NCI-H2107 (cell line): ENCODE measurements around the gene RMI2.
"Not testable (repeated sequence)": the region's sequence is repeated elsewhere in the genome, so short reads cannot be mapped to it uniquely, and the experiment has no call there.

Experiments
- DNase-seq: peaks from one replicate; lab custom pipeline; 2025; lab: John Stamatoyannopoulos, UW

Gene RMI2

GRCh38 chr16:11345040-11345862, at the start of gene RMI2:
RMI2 (plus strand) TSS chr16:11345459; CDS start chr16:11345472, 13 bp downstream.
- peak; percentile 92 for DNase-seq

- no peak for DNase-seq
Measured at GRCh38 chr16:11295672-11296071, 49.6 kb upstream of the RMI2 start.

DNA sequence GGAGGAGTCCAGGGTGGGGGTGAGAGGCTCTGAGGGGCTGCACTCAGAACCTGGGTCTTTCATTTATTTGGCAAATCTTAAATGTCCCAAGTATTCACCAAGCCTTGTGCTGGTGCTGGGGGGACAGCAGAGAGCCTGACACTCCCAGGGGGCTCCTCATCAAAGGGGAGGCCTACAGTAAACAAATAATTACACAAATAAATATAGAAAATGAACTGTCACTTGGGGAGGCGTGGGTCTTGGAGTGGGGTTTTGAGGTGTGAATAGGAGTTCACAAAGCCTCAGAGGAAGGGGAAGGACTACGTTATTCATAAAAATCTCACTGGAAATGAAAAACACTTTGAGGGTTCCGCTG, 48.9 kb upstream of the RMI2 start:
- no peak for DNase-seq

DNA sequence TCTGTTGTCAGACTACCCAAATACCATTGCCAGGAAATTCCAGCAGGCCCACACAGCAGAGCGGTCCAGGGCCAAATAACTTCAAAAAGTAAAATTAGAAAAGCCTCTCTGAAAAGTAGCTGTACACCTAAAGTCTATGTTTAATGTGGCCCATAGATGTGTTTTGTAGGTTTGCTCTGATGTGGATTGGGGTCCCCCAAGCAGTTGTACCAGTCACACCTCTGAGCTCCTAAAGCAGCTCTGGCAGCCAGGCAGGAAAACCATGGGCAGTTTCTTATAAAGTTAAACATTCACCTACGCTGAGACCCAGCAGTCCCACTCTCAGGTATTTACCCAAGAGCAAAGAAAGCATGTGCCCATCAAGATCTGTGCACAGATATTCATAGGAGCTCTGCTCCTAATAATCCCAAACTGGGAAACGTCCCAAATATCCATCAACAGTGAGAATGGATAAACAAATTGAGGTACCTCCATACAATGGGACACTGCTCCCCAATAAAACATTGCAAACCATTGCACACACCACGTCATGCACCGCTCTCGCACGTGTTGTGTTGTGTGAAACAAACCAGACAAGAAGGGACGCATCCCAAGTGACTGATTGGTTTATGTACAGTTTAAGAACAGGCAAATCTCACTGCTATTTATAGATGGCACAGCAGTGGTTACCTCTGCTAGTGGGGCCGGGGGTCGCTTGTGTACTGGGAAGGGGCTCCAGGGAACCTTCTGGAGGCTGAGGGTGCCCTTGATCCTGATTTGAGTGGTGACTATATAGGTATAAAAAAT, 48.4 kb upstream of the RMI2 start:
- no peak for DNase-seq

GRCh38 chr16:11297492-11298142, 47.6 kb upstream of the RMI2 start:
- DNase-seq, result peak; percentile 78

DNA sequence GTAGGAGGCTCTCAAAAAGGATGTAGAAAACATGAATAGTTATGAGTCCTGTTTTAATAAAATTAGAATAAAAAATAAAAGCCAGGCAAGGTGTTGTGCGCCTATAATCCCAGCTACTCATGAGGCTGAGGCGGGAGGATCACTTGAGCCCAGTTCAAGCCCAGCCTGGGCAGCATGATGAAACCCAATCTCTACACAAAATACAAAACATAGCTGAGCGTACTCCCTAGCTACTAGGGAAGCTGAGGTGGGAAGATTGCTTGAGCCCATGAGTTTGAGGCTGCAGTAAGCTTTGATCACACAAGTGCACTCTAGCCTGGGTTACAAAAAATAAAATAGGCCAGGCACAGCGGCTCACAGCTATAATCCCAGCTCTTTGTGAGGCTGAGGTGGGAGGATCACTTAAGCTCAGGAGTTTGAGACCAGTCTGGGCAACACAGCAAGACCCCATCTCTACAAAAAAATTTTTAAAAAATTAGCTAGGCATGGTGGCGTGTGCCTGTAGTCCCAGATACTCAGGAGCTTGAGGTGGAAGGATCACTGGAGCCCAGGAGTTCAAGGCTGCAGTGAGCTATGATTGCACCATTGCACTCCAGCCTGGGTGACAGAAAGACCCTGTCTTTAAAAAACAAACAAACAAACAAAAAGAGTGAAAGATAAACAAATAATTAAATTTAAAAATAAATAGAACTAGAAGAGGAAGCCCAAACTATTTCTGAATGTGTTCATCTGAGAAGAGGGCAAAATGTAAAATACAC, 46.9 kb upstream of the RMI2 start:
- no peak for DNase-seq

DNA sequence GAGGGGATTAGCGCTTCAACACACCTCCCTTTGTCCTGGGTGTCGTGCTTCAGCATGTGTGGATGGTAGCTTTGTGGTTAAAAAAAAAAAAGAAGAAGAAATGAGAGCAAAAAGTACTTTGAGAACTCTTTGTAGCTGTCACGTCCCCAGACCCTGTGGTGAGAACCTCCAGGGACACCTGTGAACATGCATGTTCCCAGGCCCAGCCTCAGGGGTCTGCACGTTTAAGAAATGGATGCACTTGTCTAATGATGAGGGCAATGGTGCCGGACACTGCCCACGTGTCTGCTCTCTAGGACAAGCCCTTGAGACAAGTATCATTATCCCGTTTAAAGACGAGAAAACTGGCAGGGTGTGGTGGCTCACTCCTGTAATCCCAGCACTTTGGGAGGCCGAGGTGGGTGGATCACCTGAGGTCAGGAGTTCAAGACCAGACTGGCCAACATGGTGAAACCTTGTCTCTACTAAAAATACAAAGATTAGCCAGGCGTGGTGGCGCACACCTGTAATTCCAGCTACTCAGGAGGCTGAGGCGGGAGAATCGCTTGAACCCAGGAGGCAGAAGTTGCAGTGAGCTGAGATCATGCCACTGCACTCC, 46.2 kb upstream of the RMI2 start:
- not testable (repeated sequence) for DNase-seq

GRCh38 chr16:11299865-11300559, 45.2 kb upstream of the RMI2 start:
- no peak for DNase-seq

GRCh38 chr16:11300560-11300892, 44.7 kb upstream of the RMI2 start:
- no peak for DNase-seq

DNA sequence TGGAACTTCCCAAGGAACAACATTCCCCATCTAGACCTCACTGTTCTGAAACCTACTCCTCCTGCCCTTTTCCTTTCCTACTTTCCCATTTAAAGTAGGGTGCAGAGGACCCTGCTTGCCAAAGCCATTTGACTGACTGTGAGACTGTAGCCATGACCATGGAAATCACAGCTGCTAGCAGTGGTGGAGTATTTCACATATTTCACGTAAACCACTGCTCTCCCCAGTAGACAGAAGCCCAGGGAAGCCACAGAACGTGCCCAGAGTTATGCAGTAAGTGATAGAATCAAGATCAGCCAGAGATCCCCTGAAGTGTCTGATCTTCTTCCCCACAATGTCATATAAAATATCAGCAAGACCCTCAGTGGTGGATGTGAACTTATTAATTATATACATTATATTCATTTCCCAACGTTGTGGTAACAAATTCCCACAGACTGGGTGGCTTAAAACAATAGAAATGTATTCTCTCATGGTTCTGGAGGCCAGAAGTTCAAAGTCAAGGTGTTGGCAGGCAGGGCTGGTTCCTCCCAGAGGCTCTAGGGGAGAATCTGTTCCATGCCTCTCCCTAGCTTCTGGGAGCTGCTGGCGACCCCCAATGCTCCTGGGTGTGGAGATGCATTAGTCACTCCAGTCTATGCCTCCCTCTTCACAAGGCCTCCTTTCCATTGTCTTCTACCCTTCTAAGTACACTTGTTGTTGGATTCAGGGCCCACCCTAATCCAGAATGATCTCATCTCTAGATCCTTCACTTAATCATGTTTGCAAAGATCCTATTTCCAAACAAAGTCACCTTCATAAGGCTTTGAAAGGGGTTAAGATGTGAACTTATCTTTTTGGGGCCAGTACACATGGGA, 43.4 kb upstream of the RMI2 start:
- no peak for DNase-seq

DNA sequence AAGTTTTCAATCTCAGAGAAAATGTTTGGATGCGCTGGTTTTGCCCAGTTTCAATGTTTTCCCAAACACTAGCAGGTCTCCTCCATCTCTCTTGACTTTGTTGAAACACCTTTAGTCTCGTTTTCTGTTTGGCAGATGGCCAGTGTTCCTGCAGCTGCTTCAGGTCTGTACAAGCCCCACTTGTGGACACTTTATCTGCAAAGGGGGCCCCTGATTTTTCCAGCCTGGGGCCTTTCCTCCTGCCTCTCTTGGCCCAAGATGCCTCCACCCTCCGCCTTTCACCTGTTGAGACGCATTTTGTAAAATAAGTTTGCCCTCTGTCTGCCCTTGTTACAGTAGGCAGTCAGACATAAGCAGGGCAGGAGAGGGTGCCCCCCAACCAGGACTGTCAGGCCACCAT, 42.3 kb upstream of the RMI2 start:
- no peak for DNase-seq

- DNase-seq, result no peak
Measured at GRCh38 chr16:11303405-11304138, 41.7 kb upstream of the RMI2 start.

GRCh38 chr16:11306381-11306780, 38.9 kb upstream of the RMI2 start:
- no peak for DNase-seq

GRCh38 chr16:11306997-11307638, 38.1 kb upstream of the RMI2 start:
- DNase-seq, result no peak

GRCh38 chr16:11307639-11308492, 37.4 kb upstream of the RMI2 start:
- DNase-seq, result no peak

DNA sequence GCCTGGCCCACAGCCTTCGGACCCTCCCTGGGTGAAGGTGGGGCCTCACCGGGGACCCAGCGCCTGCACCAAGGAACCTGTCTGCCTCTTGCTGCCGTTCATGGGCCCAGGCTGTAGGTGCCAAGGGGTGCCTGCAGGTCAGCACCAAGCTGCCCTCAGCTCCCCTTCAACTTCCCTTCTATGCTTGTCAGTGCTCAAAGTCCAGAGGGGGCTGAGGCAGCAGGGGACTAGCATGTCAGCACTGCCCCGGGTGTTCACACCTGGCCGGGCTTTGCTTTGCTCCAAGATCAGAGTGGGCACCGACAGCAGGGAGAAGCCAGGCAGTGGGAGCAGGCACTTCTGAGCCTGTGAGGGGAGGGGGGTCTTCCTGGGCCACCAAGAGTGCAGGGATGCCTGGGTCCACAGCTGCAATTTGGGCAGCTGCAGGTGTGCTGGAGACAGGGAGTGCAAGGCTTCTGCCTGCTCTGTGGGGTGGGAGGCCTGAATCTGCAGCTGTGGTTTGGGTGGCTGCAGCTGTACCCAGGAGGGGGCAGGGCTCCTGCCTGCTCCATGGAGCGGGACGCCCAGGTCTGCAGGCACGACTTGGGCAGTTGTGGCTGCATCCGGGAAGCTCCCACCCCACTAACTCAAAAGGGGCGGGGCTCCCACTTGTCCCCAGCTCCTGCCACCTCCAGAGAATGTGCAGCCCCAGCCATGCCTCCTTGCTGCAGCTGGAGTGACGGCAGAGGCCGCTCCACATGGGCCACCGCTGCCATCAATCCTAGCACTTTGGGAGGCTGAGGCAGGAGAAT, 36.6 kb upstream of the RMI2 start:
- no peak for DNase-seq
